Kidney (tissue), 14 donors: ENCODE measurements around the gene MTFR2. TPM values are rescaled to one million over a fixed set of nuclear protein-coding genes. Genes with fewer than 3 reads are reported as not detected.

Experiments
- DNase-seq, 5 donors: peaks; one replicate each; pipeline ENCODE4 v3.0.0-alpha.2; 2013 to 2020
- FAIRE-seq: peaks from 2 replicates; lab custom pipeline; 2012; peaks lifted over from hg19 to GRCh38; lab: Jason Lieb, UNC
- H3K27ac ChIP-seq, 2 donors: one replicate each; pipeline ENCODE4 v1.7.0; 2013; ENCODE audit warnings: low read depth in 2 of 2, low read length in 2 of 2, inconsistent platforms in 1 of 2
- H3K27me3 ChIP-seq: one replicate; pipeline ENCODE4 v1.7.1; 2013; ENCODE audit warnings: low read length, inconsistent platforms; ENCODE audit not compliant: control insufficient read depth, insufficient read depth
- H3K36me3 ChIP-seq, 3 donors: one replicate each; pipeline versions ENCODE4 v1.7.0 to v1.7.1; 2013; ENCODE audit warnings: low read length in 3 of 3, control low read depth in 1 of 3, inconsistent platforms in 1 of 3; ENCODE audit not compliant: insufficient read depth in 3 of 3, control insufficient read depth in 2 of 3
- H3K4me1 ChIP-seq, 3 donors: one replicate each; pipeline versions ENCODE4 v1.7.0 to v1.7.1; 2013; ENCODE audit warnings: low read length in 3 of 3, inconsistent platforms in 1 of 3, low read depth in 1 of 3; ENCODE audit not compliant: control insufficient read depth in 2 of 3, insufficient read depth in 2 of 3
- H3K4me3 ChIP-seq, 3 donors: one replicate each; pipeline versions ENCODE4 v1.7.0 to v1.8.1; 2013; ENCODE audit warnings: low read length in 3 of 3, control low read depth in 1 of 3, inconsistent platforms in 1 of 3
- H3K9ac ChIP-seq, 3 donors: one replicate each; pipeline versions ENCODE4 v1.7.0 to v1.7.1; 2013; ENCODE audit warnings: low read length in 3 of 3, control low read depth in 1 of 3, inconsistent platforms in 1 of 3
- H3K9me3 ChIP-seq, 3 donors: one replicate each; pipeline versions ENCODE4 v1.7.0 to v1.7.1; 2013; ENCODE audit warnings: low read length in 3 of 3, control low read depth in 1 of 3, inconsistent platforms in 1 of 3; ENCODE audit not compliant: control insufficient read depth in 2 of 3, insufficient read depth in 1 of 3
- CTCF ChIP-seq: IDR thresholded peaks from 3 replicates; pipeline ENCODE4 v1.5.1; 2012; ENCODE audit warnings: mild to moderate bottlenecking, moderate library complexity, borderline replicate concordance; ENCODE audit not compliant: insufficient read depth; ENCODE audit errors: extremely low read depth
- intact Hi-C: fragments of 100-400 bp; cut with DNase I; formaldehyde crosslinking; loops from one replicate; pipeline ENCODE4 v1.11.1; 2022
- polyA plus RNA-seq: library from polyadenylated mRNA; stranded (reverse); fragments of 350-450 nt; fragmentation: Illumina TruSeq; extraction: RNeasy Lipid Tissue Mini Kit (QIAGEN cat#74804); gene quantifications from one replicate; pipeline ENCODE4 v1.2.3, GENCODE V29; 2014; ENCODE audit warnings: low read depth, low replicate concordance; ENCODE audit not compliant: insufficient read depth
- total RNA-seq: library from RNA; stranded (reverse); fragmentation: NEBNext Ultra II Directional; extraction: Animal tissue kit (Norgen Biotek cat#: 25700); gene quantifications from one replicate; pipeline ENCODE4 v1.2.1, GENCODE V29; 2021
- donor health status: control.
- donor health status: control.
- donor health status: control.
- donor health status: control.
- donor health status: control.
- donor health status: DM: yes; HTN: yes; CAD: no.
- donor health status: Normal renal cell carcinoma (clear cell type).

The MTFR2 gene
- total and polyA plus RNA-seq, 2 donors from 2014 or later = 0.65 to 1.3 TPM

- Histone ChIP-seq H3K4me3 (no peak overlapping the region), H3K4me1 (no peaks in the 10 kb centered on the region), H3K9ac (no peak overlapping the region), H3K27ac (no peak overlapping the region), H3K36me3 (no peaks in the 10 kb centered on the region), H3K9me3 (no peaks in the 10 kb centered on the region), H3K27me3 (no peaks in the 10 kb centered on the region)
- FAIRE-seq (no peak), DNase-seq (no peak)
- intact Hi-C loops = no loop called here
- TF ChIP-seq CTCF = no peak
These were observed 13.4 kb downstream of the MTFR2 start for GRCh38 chr6:136236466-136237293.

- H3K9ac ChIP-seq = no peak overlapping the region
- no peaks in the 10 kb centered on the region for H3K9me3 ChIP-seq
- H3K4me1 ChIP-seq = no peaks in the 10 kb centered on the region
- no peaks in the 10 kb centered on the region for H3K27me3 ChIP-seq
- FAIRE-seq (no peak), DNase-seq (no peak)
- H3K27ac ChIP-seq = no peak overlapping the region
- no peak for TF ChIP-seq CTCF
- intact Hi-C loops = no loop called here
- H3K4me3 ChIP-seq = no peak overlapping the region
- no peaks in the 10 kb centered on the region for H3K36me3 ChIP-seq
These were observed 14.9 kb downstream of the MTFR2 start for GRCh38 chr6:136235233-136235564.

GRCh38 chr6:136232701-136233100, 17.4 kb downstream of the MTFR2 start:
- Histone ChIP-seq H3K27ac (no peak overlapping the region), H3K9me3 (no peaks in the 10 kb centered on the region), H3K4me1 (peaks cover 0 to 3% (median under 1%) of the 10 kb centered on the region in 3 donors), H3K36me3 (no peaks in the 10 kb centered on the region), H3K27me3 (no peaks in the 10 kb centered on the region), H3K9ac (no peak overlapping the region), H3K4me3 (no peak overlapping the region)
- no peak for TF ChIP-seq CTCF
- no peak for FAIRE-seq
- DNase-seq = no peak
- intact Hi-C loops = no loop called here
